Measurements from ENCODE around the gene PTHLH. TPM values are rescaled to one million over a fixed set of nuclear protein-coding genes. Genes with fewer than 3 reads are reported as not detected.

The PTHLH gene
- total RNA-seq, 2 experiments from 2014 or later = not detected

DNA sequence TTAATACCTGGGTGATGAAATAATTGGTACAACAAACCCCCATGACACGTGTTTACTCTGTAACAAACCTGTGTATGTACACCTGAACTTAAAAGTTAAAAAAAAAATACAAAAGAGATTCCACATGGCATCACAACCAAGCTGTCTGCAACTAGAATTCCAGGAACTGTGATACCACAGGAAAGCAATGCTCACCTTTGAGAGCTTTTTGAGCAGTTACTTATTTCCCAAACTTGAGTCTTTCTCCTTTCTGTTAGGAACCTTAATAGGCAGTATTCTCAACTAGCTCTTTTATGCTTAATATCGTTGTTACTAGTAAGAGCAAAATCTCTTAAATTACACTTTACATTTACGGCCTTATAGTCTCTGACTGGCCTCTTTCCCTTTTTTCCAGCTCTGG, 15.2 kb downstream of the PTHLH start:
- CTCF ChIA-PET = interaction anchor here (2.3 kb wide), 1 partner anchor 17 kb away, joined by 6 read pairs; no protein-coding TSS in a partner anchor
- no peaks in the 10 kb centered on the region for H3K4me1 Mint-ChIP-seq (ENCODE audit: low read depth)
- no peak for DNase-seq
- H3K27me3 Mint-ChIP-seq (ENCODE audit: low read depth) = peaks cover 24% of the 10 kb centered on the region
- intact Hi-C loops (cut with micrococcal nuclease) = no loop called here
- no peak overlapping the region for H3K27ac Mint-ChIP-seq
- H3K4me3 Mint-ChIP-seq = no peak overlapping the region
- H3K9me3 Mint-ChIP-seq = no peaks in the 10 kb centered on the region
- no peaks in the 10 kb centered on the region for H3K36me3 Mint-ChIP-seq (ENCODE audit: low read depth)

GRCh38 chr12:27953817-27954216, 18.7 kb downstream of the PTHLH start:
- CTCF ChIA-PET = interaction anchor here (0.6 to 1.7 kb wide), 2 partner anchors 13 to 1118 kb away, joined by 3 to 5 read pairs; no protein-coding TSS in a partner anchor
- no peaks in the 10 kb centered on the region for H3K4me1 Mint-ChIP-seq (ENCODE audit: low read depth)
- intact Hi-C loops (cut with micrococcal nuclease) = no loop called here

GRCh38 chr12:27953348-27953747, 19.2 kb downstream of the PTHLH start:
- H3K4me1 Mint-ChIP-seq (ENCODE audit: low read depth) = no peaks in the 10 kb centered on the region
- no peak for DNase-seq
- no peaks in the 10 kb centered on the region for H3K9me3 Mint-ChIP-seq
- CTCF ChIA-PET = interaction anchor here (0.6 to 1.7 kb wide), 2 partner anchors 12 to 1118 kb away, joined by 3 to 5 read pairs; no protein-coding TSS in a partner anchor
- H3K36me3 Mint-ChIP-seq (ENCODE audit: low read depth) = no peaks in the 10 kb centered on the region
- H3K27me3 Mint-ChIP-seq (ENCODE audit: low read depth) = peaks cover 14% of the 10 kb centered on the region
- H3K4me3 Mint-ChIP-seq = no peak overlapping the region
- H3K27ac Mint-ChIP-seq = no peak overlapping the region
- intact Hi-C loops (cut with micrococcal nuclease) = no loop called here

More at GRCh38 chr12:27953817-27954216, 18.7 kb downstream of the PTHLH start:
- DNase-seq = no peak
- Mint-ChIP-seq H3K4me3 (no peak overlapping the region), H3K27ac (no peak overlapping the region), H3K9me3 (no peaks in the 10 kb centered on the region), H3K27me3 (ENCODE audit: low read depth) (peaks cover 17% of the 10 kb centered on the region), H3K36me3 (ENCODE audit: low read depth) (no peaks in the 10 kb centered on the region)

DNA sequence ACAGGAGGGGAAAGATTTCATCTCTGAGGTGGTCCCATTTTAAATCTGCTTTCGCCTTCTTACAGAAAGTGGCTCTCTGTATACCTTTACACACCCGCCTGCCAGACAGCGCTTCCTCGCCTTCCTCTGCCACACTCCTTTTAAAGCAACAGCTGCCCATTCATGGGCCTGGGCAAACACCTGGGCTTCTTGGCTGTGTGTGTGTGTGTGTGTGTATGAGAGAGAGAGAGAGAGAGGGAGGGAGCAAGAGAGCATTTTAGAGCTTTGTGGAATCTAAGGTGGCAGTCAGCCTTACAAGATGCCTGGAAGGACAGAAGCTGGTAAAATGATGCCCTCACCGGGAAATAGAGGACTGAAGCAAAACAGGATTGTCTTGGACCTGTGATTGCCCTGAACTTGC, 20.0 kb downstream of the PTHLH start:
- no peak for DNase-seq
- CTCF ChIA-PET = interaction anchor here (1.2 to 1.7 kb wide), 2 partner anchors 11 to 12 kb away, joined by 4 to 5 read pairs; no protein-coding TSS in a partner anchor
- intact Hi-C loops (cut with micrococcal nuclease) = no loop called here
- peaks cover 11% of the 10 kb centered on the region for H3K27me3 Mint-ChIP-seq (ENCODE audit: low read depth)
- no peaks in the 10 kb centered on the region for H3K36me3 Mint-ChIP-seq (ENCODE audit: low read depth)
- H3K9me3 Mint-ChIP-seq = no peaks in the 10 kb centered on the region
- H3K27ac Mint-ChIP-seq = no peak overlapping the region
- no peaks in the 10 kb centered on the region for H3K4me1 Mint-ChIP-seq (ENCODE audit: low read depth)
- no peak overlapping the region for H3K4me3 Mint-ChIP-seq

DNA sequence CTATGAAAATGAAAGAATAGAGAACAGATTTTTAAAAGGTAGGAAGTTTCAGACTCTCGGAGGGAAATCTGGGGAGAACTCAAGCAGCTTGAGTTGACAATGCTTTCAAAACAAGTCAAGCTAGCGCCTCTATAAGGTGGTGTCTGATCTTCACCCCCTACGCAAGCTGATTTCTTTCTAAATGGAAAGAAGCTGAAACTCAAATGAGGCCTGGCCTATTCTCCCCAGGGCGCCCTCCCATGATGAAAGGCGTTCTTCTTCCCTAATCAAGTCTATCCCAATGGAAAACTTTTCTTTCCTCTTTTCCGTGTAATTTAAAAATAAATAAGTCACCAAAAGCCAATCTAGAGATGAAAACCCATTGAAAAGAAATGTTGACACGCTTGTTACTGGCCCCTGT, 20.6 kb downstream of the PTHLH start:
- Mint-ChIP-seq H3K9me3 (no peaks in the 10 kb centered on the region), H3K36me3 (ENCODE audit: low read depth) (no peaks in the 10 kb centered on the region), H3K4me3 (no peak overlapping the region), H3K27me3 (ENCODE audit: low read depth) (peaks cover 8% of the 10 kb centered on the region), H3K4me1 (ENCODE audit: low read depth) (no peaks in the 10 kb centered on the region), H3K27ac (no peak overlapping the region)
- intact Hi-C loops (cut with micrococcal nuclease) = no loop called here
- CTCF ChIA-PET = interaction anchor here (1.2 kb wide), 1 partner anchor 10 kb away, joined by 4 read pairs; no protein-coding TSS in a partner anchor
- DNase-seq = no peak

GRCh38 chr12:27946421-27946820, 26.1 kb downstream of the PTHLH start:
- no peak overlapping the region for H3K4me3 Mint-ChIP-seq
- H3K9me3 Mint-ChIP-seq = no peaks in the 10 kb centered on the region
- no peak overlapping the region for H3K27ac Mint-ChIP-seq
- DNase-seq = no peak
- no peaks in the 10 kb centered on the region for H3K4me1 Mint-ChIP-seq (ENCODE audit: low read depth)
- CTCF ChIA-PET = interaction anchor here (1.0 kb wide), 1 partner anchor 8 kb away, joined by 3 read pairs; no protein-coding TSS in a partner anchor
- intact Hi-C loops (cut with micrococcal nuclease) = no loop called here
- H3K27me3 Mint-ChIP-seq (ENCODE audit: low read depth) = peaks cover 3% of the 10 kb centered on the region
- H3K36me3 Mint-ChIP-seq (ENCODE audit: low read depth) = no peaks in the 10 kb centered on the region

GRCh38 chr12:27940756-27941402, 31.7 kb downstream of the PTHLH start:
- no peak overlapping the region for H3K4me3 Mint-ChIP-seq
- H3K9me3 Mint-ChIP-seq = no peaks in the 10 kb centered on the region
- H3K27me3 Mint-ChIP-seq (ENCODE audit: low read depth) = peaks cover 3% of the 10 kb centered on the region
- intact Hi-C loops (cut with micrococcal nuclease) = loop anchor here (1.0 to 2.0 kb wide), 4 partner anchors 78 to 208 kb away; partner anchors contain the start of genes KLHL42 and MANSC4
- no peaks in the 10 kb centered on the region for H3K4me1 Mint-ChIP-seq (ENCODE audit: low read depth)
- H3K36me3 Mint-ChIP-seq (ENCODE audit: low read depth) = no peaks in the 10 kb centered on the region
- CTCF ChIA-PET = interaction anchor here (0.5 to 3.3 kb wide), 23 partner anchors 9 to 551 kb away, joined by 3 to 37 read pairs (median 4); no protein-coding TSS in a partner anchor
- H3K27ac Mint-ChIP-seq = no peak overlapping the region
- peak; percentile 91 for DNase-seq

DNA sequence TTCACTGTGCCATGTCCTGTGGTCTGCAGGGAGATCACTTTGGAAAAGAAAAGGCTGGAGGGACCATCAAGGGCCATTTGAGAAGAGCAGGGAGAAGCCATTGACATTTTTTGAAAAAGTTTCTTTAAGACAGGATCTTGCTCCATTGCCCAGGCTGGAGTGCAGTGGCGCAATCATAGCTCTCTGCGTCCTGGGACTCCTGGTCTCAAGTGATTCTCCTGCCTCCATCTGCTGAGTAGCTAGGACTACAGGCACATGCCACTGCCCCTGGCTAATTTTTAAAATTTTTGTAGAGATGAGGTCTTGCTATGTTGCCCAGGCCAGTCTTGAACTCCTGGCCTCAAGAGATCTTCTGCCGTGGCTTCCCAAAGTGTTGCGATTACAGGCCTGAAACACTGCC, 32.3 kb downstream of the PTHLH start:
- H3K27ac Mint-ChIP-seq = no peak overlapping the region
- no peaks in the 10 kb centered on the region for H3K9me3 Mint-ChIP-seq
- CTCF ChIA-PET = interaction anchor here (0.7 to 3.3 kb wide), 18 partner anchors 8 to 480 kb away, joined by 3 to 37 read pairs (median 4); no protein-coding TSS in a partner anchor
- intact Hi-C loops (cut with micrococcal nuclease) = loop anchor here (1.0 to 2.0 kb wide), 4 partner anchors 77 to 207 kb away; partner anchors contain the start of genes KLHL42 and MANSC4
- H3K27me3 Mint-ChIP-seq (ENCODE audit: low read depth) = peaks cover 3% of the 10 kb centered on the region
- no peaks in the 10 kb centered on the region for H3K4me1 Mint-ChIP-seq (ENCODE audit: low read depth)
- no peak overlapping the region for H3K4me3 Mint-ChIP-seq
- no peaks in the 10 kb centered on the region for H3K36me3 Mint-ChIP-seq (ENCODE audit: low read depth)
- DNase-seq = no peak

- CTCF ChIA-PET = interaction anchor here (0.7 kb wide), 1 partner anchor 9 kb away, joined by 3 read pairs; no protein-coding TSS in a partner anchor
- H3K36me3 Mint-ChIP-seq (ENCODE audit: low read depth) = no peaks in the 10 kb centered on the region
- intact Hi-C loops (cut with micrococcal nuclease) = no loop called here
- no peaks in the 10 kb centered on the region for H3K9me3 Mint-ChIP-seq
- H3K27ac Mint-ChIP-seq = no peak overlapping the region
- no peaks in the 10 kb centered on the region for H3K27me3 Mint-ChIP-seq (ENCODE audit: low read depth)
- H3K4me1 Mint-ChIP-seq (ENCODE audit: low read depth) = no peaks in the 10 kb centered on the region
- DNase-seq = no peak
- no peak overlapping the region for H3K4me3 Mint-ChIP-seq
These were observed 34.8 kb downstream of the PTHLH start for GRCh38 chr12:27937768-27938167.

DNA sequence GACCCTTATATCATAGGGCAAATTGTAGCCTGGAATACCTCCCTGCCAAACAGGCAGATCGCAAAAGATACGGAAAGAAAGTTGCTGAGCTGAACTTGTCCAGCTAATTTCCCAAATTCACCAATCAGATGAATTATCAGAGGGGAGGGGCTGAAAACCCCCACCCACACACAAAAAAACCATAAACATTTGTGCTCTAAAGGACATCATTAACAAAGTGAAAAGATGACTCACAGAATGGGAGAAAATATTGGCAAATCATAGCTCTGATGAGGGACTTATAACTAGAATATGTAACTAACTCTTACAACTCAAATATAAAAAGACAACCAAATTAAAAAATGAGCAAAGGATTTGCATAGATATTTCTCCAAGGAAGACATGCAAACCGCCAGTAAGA, 36.3 kb downstream of the PTHLH start:
- DNase-seq = no peak
- Mint-ChIP-seq H3K27me3 (ENCODE audit: low read depth) (peaks cover 2% of the 10 kb centered on the region), H3K9me3 (no peaks in the 10 kb centered on the region), H3K36me3 (ENCODE audit: low read depth) (no peaks in the 10 kb centered on the region), H3K27ac (no peak overlapping the region), H3K4me1 (ENCODE audit: low read depth) (no peaks in the 10 kb centered on the region), H3K4me3 (no peak overlapping the region)
- CTCF ChIA-PET = interaction anchor here (1.1 kb wide), 1 partner anchor 202 kb away, joined by 4 read pairs; no protein-coding TSS in a partner anchor
- intact Hi-C loops (cut with micrococcal nuclease) = no loop called here

- DNase-seq = no peak
- Mint-ChIP-seq H3K4me1 (ENCODE audit: low read depth) (no peaks in the 10 kb centered on the region), H3K27ac (no peak overlapping the region), H3K36me3 (ENCODE audit: low read depth) (no peaks in the 10 kb centered on the region), H3K9me3 (no peaks in the 10 kb centered on the region), H3K4me3 (no peak overlapping the region), H3K27me3 (ENCODE audit: low read depth) (peaks cover 7% of the 10 kb centered on the region)
- intact Hi-C loops (cut with micrococcal nuclease) = no loop called here
- CTCF ChIA-PET = no interaction called here
These were observed 38.3 kb downstream of the PTHLH start for GRCh38 chr12:27934276-27934675.

DNA sequence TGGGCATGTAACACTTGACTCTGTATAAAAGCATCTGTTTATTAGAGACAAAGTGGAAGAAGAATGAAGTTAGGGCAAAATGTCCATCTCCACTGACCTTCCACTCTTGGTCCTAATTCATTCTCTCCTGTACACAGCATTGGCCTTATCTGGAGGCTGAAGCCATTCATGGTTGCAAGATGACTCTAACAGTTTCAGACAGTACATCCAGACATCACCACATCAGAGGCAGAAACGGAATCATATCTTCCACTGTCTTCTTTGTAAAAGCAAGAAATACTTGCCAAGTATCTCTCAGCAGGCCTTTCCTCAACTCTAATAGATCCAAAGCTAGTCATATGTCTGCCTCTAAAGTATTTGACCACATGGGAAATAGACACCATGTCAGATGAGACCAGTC, 41.1 kb downstream of the PTHLH start:
- no peaks in the 10 kb centered on the region for H3K4me1 Mint-ChIP-seq (ENCODE audit: low read depth)
- no peak overlapping the region for H3K4me3 Mint-ChIP-seq
- intact Hi-C loops (cut with micrococcal nuclease) = no loop called here
- CTCF ChIA-PET = interaction anchor here (1.2 kb wide), 1 partner anchor 9 kb away, joined by 4 read pairs; no protein-coding TSS in a partner anchor
- H3K36me3 Mint-ChIP-seq (ENCODE audit: low read depth) = no peaks in the 10 kb centered on the region
- no peak for DNase-seq
- no peak overlapping the region for H3K27ac Mint-ChIP-seq
- H3K9me3 Mint-ChIP-seq = no peaks in the 10 kb centered on the region
- H3K27me3 Mint-ChIP-seq (ENCODE audit: low read depth) = peaks cover 12% of the 10 kb centered on the region
